ENCODE measurements around the gene SAP30L.
A peak's percentile ranks its signal among the peaks of the same experiment; 100 is the strongest.

Gene SAP30L

DNA sequence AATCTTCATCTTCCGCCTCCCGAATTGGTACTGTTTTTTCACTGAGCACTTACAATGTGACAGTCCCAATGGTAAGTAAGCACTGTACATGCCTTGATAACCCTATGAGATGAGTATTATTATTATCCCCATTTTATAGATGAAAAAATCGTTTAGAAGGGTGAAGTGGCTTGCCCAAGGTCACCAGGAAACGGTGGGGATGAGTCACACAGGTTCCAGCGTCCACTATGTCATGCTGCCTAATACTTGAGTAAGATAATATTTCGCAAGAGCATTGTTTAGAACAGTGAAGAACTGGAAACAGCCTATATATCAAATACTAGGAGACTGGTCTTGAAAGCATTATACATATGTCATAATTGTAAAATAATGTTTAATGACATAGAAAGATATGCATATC, 19.4 kb downstream of the SAP30L start:
- no peak for DNase-seq (ENCODE audit: low spot score)

GRCh38 chr5:154466147-154466546, 20.4 kb downstream of the SAP30L start:
- no peak for DNase-seq (ENCODE audit: low spot score)

DNA sequence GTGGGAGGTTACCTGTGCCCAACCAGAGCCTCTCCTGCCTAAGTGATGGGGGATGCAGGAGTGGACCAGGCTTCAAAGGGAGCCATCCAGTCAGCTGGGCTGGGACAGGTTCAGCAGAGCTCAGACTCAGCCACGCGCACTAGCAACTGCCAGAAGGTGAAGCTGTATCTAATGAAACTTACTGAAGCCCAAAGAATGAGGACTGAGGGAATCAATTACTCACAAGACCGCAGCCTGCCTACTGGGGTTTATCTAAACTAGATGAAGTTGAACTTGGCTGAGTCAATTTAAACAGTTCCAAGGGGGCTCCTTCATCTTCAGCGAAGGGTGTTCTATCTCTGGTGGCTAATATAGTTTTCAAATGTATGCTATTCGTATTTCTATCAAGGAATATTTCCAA, 20.9 kb downstream of the SAP30L start:
- DNase-seq (ENCODE audit: low spot score): no peak

DNA sequence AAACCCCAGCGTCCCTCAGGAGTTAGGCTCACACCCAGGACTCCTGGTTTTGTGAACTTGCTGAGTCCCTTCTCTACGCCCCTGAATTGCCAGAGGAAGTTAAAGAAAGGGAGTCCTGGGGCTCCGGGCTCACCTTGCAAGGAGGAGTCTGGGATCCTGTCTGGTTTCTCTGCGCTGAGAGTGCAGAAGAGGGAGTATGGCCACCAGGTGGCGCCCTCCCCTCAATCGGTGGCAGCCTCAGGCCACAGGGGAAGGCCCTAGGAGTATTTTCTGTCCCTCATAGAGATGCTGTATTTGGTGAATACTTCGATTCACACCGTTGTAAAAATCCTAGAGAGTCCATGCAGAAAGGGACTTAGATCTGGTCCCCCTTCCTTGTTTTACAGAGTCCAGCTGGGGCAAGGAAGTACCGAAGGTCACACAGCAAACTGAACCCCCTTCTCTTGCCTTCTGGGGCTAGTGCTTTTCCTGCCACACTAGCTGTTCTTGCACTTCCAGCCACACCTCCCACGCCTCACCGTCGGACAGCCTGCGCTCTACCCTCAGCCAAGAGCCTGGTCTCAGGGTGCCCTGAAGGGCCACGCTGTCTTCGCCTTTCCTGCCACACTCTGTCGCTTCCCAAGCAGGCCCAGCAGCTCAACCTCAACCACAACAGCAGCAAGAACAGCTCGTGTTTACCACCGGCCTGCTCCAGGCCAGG, 22.0 kb downstream of the SAP30L start:
- DNase-seq (ENCODE audit: low spot score): peak; percentile 91

- DNase-seq (ENCODE audit: low spot score): no peak
Measured at GRCh38 chr5:154470137-154470536, 24.3 kb downstream of the SAP30L start.

GRCh38 chr5:154470947-154471870, 25.4 kb downstream of the SAP30L start:
- no peak for DNase-seq (ENCODE audit: low spot score)

DNA sequence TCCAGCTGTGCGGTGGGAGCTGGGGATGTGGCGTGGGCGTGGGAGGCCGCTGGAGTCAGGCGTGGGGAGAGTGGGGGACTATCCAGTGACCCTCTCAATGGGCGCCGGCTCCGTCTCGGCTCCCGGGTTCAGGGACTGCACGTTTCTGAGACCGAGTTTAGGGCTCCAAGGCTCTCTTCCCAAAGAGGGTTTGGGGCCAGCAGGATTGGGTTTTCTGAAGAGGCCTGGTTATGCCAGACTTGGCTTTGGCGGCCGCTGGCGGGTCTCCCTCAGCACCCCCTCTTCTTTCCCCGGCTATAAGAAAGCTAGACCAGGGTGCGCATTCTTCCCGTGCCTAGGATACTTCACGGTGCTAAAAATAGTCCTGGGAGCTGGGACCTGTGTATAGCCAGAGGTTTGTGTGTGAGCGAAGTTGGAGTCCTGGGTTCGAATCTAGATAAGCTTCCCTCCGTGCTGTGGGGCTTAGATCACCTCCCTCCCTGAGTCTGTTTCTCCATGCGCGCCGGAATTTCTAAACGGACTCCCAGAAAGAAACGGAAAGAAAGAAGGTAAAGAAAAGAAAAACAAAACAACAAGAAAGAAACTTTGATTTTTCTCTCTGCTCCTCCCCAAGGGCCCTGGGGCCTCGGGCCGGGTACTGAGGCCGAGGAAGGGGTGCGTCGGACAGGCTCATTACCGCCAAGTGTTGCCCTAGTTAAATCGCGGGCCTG, 27.2 kb downstream of the SAP30L start:
- peak; percentile 53 for DNase-seq (ENCODE audit: low spot score)

- peak; percentile 58 for DNase-seq (ENCODE audit: low spot score)
Measured at GRCh38 chr5:154473581-154474283, 27.9 kb downstream of the SAP30L start.

- no peak for DNase-seq (ENCODE audit: low spot score)
Measured at GRCh38 chr5:154474396-154475334, 28.9 kb downstream of the SAP30L start.

- peak; percentile 79 for DNase-seq (ENCODE audit: low spot score)
Measured at GRCh38 chr5:154475591-154476353, 30.0 kb downstream of the SAP30L start.

DNA sequence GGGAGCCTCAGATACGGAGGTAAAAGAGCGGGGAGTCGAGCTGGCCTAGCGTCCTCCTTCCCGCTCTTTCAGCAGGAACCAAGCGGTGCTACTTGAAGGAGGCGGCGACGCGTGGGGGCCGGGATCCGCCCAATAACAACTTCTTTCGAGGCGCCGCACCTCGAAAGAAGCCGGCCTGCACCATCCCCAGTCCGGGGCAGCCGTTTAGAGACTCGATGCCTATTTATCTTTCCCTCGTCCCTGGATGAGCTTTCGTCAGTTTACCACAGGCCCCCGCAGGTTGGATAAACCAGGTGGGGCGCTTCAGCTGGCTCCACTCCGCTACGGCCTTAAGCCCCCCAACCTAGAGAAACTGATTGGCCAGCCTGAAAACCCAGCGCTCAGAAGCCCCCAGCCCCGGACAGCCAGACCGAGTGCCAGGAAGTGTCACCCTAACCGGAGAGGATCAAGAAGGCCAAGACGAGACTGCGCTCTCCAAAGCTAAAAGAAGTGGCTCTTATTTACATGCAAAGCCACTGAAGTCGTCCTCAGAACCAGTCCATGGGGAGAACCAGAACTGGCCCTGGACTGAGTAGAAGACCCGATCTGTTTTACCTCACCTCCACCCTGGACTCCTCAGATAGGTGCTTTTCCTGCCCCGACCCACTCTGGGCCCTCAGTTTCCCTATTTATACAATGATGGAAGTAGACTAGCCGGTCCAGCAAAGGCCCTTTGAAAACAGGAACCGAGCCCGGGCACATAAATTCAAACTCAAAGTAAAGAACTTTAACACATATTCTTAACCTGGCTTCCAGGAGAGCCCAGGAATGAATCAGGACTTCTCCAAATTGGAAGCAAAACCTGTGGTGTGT, 30.8 kb downstream of the SAP30L start:
- DNase-seq (ENCODE audit: low spot score): peak; percentile 59

DNA sequence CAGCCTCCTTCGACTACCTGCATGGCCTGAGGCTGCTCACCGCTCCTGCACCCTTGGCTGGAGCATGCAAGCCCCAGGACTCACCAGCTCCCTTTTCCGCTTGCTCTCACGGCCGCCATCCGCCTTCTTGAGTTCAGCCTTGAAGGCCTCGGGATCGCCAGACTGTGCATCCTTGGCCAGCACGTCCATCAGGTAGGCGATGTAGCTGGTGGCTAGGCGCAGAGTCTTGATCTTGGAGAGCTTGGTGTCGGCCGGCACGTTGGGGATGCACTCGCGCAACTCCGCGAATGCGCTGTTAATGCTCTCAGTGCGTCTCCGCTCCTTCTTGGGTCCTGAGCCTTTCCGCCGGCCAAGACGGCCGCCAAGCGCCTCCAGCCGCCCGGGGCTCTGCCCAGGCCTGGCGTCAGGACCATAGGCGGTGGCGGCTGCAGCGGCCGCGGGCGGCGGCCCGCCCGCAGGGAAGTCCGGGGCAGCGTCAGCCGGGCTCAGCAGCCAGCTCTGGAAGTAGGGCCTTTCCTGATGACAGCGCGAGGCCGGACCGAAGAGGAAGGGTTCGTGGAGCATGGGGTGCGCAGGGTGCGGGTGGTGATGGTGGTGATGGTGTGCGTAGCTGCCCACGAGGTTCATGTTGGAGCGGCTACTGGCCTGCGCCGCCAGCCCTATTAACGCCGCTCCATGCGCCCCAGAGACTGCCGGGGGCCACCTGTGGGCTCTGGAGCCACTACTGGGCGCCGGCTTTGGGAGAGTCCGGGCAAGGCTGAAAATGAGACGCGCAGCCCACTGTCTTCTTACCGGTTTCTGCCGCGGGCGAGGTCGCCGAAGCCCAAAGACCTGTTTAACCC, 31.8 kb downstream of the SAP30L start:
- peak; percentile 58 for DNase-seq (ENCODE audit: low spot score)

GRCh38 chr5:154478224-154478565, 32.4 kb downstream of the SAP30L start, which contains the start of gene HAND1:
Gene HAND1, minus strand, starts transcription at chr5:154478227. Its CDS starts 219 bp downstream, at chr5:154478008.
- peak; percentile 90 for DNase-seq (ENCODE audit: low spot score)

DNA sequence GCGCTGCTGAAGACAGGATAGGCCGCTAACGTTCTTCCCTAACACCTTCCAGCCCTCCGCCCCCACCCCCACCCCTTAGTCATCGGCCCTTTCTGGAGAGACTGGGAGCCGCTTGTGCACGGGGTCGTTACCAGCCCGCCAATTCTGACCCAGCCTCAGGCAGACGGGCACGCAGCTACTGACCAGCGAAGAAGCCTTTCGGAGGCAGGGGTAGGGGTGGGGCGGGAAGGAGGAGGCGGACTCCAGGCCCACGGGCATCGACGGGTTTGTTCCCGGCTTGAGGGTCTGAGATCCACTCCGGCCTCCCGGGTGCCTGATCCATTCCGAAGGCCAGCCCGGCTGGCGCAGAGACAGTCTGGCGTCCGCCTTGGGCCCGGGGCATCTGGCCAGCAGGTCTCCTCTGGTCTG, 33.0 kb downstream of the SAP30L start:
- peak; percentile 61 for DNase-seq (ENCODE audit: low spot score)

GRCh38 chr5:154479160-154479943, 33.6 kb downstream of the SAP30L start:
- no peak for DNase-seq (ENCODE audit: low spot score)

DNA sequence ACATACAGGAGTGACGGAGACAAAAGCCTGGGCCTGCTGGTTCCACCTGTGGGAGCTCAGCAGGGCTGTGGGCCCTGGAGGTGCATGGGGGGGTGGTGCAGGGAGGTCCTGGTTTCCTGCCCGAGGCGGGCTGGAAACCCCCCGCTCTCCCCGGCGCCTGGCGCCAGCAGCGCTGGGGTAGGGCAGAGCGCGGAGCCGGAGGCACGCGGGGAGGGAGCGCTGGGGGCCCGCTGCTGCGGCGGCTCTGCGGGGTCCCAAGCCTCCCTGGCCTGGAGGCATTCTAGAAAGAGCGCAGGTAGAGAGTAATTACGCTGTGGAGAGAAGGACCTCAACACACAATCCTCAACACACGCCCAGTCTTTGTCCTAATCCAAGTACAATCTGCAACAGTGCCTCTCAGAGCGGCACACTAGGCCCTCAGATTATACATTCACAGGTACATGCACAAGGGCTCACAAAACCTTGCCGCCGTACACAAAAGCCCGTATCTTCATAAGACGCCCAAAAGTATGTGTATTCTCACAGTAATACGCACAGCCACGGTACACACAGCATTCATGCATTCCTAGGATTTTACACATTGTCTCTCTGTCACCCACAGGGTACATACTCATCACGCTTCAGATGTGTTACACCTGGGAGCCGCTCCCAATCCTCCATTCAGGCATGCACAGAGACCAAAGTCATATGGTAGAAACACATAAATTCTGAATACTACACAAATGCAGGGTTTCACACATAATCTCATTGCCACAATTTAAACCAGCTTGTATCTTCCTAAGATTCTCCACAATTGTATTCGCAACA, 34.4 kb downstream of the SAP30L start:
- no peak for DNase-seq (ENCODE audit: low spot score)
